ENCODE measurements around the gene SMTN. TPM values are rescaled to one million over a fixed set of nuclear protein-coding genes. Genes with fewer than 3 reads are reported as not detected.

SMTN gene
- total and polyA plus RNA-seq, 10 of the 15 experiments (the other 5 are each of a cell fraction or from before 2014, with no cell fraction given) = 0.92 to 21.9 (median 4.8) TPM

- TF ChIP-seq MEF2A (IDR thresholded peaks at IDR 0.05; ENCODE audit: insufficient read depth, low read depth, low read length) (no peak), EP300 (IDR thresholded peaks at IDR 0.05; ENCODE audit: borderline replicate concordance in 1 of 2, control insufficient read depth in 1 of 2, low read depth in 2 of 2, low read length in 2 of 2) (no peak), IRF5 (IDR thresholded peaks at IDR 0.05; ENCODE audit: borderline replicate concordance) (no peak), HSF1 (IDR thresholded peaks at IDR 0.05; ENCODE audit: low read depth, low read length) (no peak), ZNF24 (IDR thresholded peaks at IDR 0.05) (no peak), BMI1 (IDR thresholded peaks at IDR 0.05; ENCODE audit: borderline replicate concordance) (no peak), ZBED1 (IDR thresholded peaks at IDR 0.05; ENCODE audit: borderline replicate concordance) (no peak), ZSCAN29 (IDR thresholded peaks at IDR 0.05) (no peak)
Measured at GRCh38 chr22:31143038-31143437, 61.9 kb downstream of the SMTN start (continued).

- DNase-seq (ENCODE audit: low read depth, low spot score) = no peak
- no peaks in the 10 kb centered on the region; a peak in 2 of 4 replicates for H3K27me3 ChIP-seq (replicated peaks in 1 of 2; ENCODE audit: control insufficient read depth in 2 of 2, insufficient read depth in 2 of 2, low read length in 1 of 2)
- no peaks in the 10 kb centered on the region for H3K9me3 ChIP-seq (replicated peaks; ENCODE audit: control insufficient read depth, insufficient read depth, low read length)
- H3K27ac ChIP-seq (ENCODE audit: control insufficient read depth, insufficient read depth) = no peak overlapping the region
- H4K20me1 ChIP-seq (ENCODE audit: control insufficient read depth, insufficient read depth) = no peaks in the 10 kb centered on the region
- no peaks in the 10 kb centered on the region for H3K79me2 ChIP-seq (ENCODE audit: control insufficient read depth, insufficient read depth, low read length)
- no peak overlapping the region for H2AFZ ChIP-seq (ENCODE audit: control insufficient read depth, low read depth, low read length)
- RAD21 ChIA-PET (ENCODE audit: unreplicated experiment) = no interaction called here
- POLR2A ChIA-PET = no interaction called here
- in situ Hi-C loops (cut with MboI) (no loop called here), intact Hi-C loops (cut with micrococcal nuclease; ENCODE audit: unreplicated experiment) (no loop called here)
- H3K36me3 ChIP-seq (ENCODE audit: control insufficient read depth in 2 of 2, insufficient read depth in 2 of 2, low read length in 1 of 2) = no peaks in the 10 kb centered on the region
- no TSS peak for BruUV-seq (replicated peaks)
- SMC1A ChIA-PET (ENCODE audit: uncharacterized antibody, unreplicated experiment) = no interaction called here
- FAIRE-seq = no peak
- H3K4me1 ChIP-seq (ENCODE audit: control insufficient read depth, insufficient read depth, low read length) = no peaks in the 10 kb centered on the region
- CTCF ChIA-PET = no interaction called here
- H3K4me3 ChIP-seq = no peak overlapping the region
- TF ChIP-seq TCF12 (IDR thresholded peaks at IDR 0.05; ENCODE audit: low read depth, low read length) (no peak), USF1 (IDR thresholded peaks at IDR 0.05; ENCODE audit: borderline replicate concordance, extremely low read length, insufficient read depth, low read depth, low read length) (no peak)
- WGBS (ENCODE audit: insufficient coverage, insufficient replicate concordance, low lambda C conversion rate, missing lambda C conversion rate) = 64% methylated on average over 3 of the region's 3 CpGs
- no peak for ATAC-seq
- no peak overlapping the region for H3K4me2 ChIP-seq (ENCODE audit: control insufficient read depth, insufficient read depth)
- H3K9ac ChIP-seq (ENCODE audit: control insufficient read depth, insufficient read depth, low read length) = no peak overlapping the region
Measured at GRCh38 chr22:31143537-31143936, 62.4 kb downstream of the SMTN start.
